ENCODE results near the gene CTPS1.

CTPS1 gene

GRCh38 chr1:40985875-40986274, 6.4 kb downstream of the CTPS1 start:
- Histone ChIP-seq H4K91ac (ENCODE audit: low read length) (no peak overlapping the region), H3K9ac (ENCODE audit: low read length) (peak overlapping the region; percentile 1), H3K27ac (ENCODE audit: low read length, poor library complexity, severe bottlenecking) (no peak overlapping the region), H2AK5ac (ENCODE audit: low read length, severe bottlenecking) (peak overlapping the region; percentile 37), H2BK12ac (ENCODE audit: low read length in 2 of 2) (peak overlapping the region in 1 of 2 experiments; percentile 29), H3K4me1 (ENCODE audit: control insufficient read depth, insufficient read depth, low read depth, low read length) (peaks cover 20% of the 10 kb centered on the region), H3K23ac (ENCODE audit: low read length in 2 of 2) (no peak overlapping the region), H3K27me3 (ENCODE audit: control insufficient read depth in 1 of 2, insufficient read depth in 1 of 2, low read length in 2 of 2) (no peaks in the 10 kb centered on the region), H3K9me3 (ENCODE audit: control insufficient read depth, low read length) (no peaks in the 10 kb centered on the region), H3K4ac (ENCODE audit: low read depth in 1 of 2, low read length in 2 of 2) (no peak overlapping the region), H3K4me3 (ENCODE audit: insufficient read depth in 1 of 2, low read depth in 1 of 2, low read length in 2 of 2) (no peak overlapping the region), H3K14ac (ENCODE audit: low read length in 2 of 2) (peak overlapping the region in 1 of 2 experiments; percentile 61), H3K4me2 (ENCODE audit: low read length, poor library complexity, severe bottlenecking) (no peak overlapping the region), H2BK5ac (ENCODE audit: low read depth, low read length, poor library complexity, severe bottlenecking) (no peak overlapping the region), H2BK120ac (ENCODE audit: low read depth, low read length) (no peak overlapping the region), H3K36me3 (ENCODE audit: control insufficient read depth in 1 of 2, insufficient read depth in 2 of 2, low read depth in 1 of 2, low read length in 2 of 2) (peaks cover 14 to 63% of the 10 kb centered on the region in 2 experiments), H2AFZ (ENCODE audit: low read depth, low read length) (no peak overlapping the region), H3K18ac (ENCODE audit: low read depth in 1 of 2, low read length in 2 of 2) (peak overlapping the region in 1 of 2 experiments; percentile 18), H3K79me1 (replicated peaks; ENCODE audit: low read length, poor library complexity, severe bottlenecking) (peaks cover 26% of the 10 kb centered on the region), H2BK15ac (ENCODE audit: low read depth, poor library complexity, severe bottlenecking) (no peak overlapping the region), H4K8ac (ENCODE audit: low read length) (no peak overlapping the region)
- DNase-seq, result no peak
- WGBS, result 91% methylated on average over 3 of the region's 3 CpGs

DNA sequence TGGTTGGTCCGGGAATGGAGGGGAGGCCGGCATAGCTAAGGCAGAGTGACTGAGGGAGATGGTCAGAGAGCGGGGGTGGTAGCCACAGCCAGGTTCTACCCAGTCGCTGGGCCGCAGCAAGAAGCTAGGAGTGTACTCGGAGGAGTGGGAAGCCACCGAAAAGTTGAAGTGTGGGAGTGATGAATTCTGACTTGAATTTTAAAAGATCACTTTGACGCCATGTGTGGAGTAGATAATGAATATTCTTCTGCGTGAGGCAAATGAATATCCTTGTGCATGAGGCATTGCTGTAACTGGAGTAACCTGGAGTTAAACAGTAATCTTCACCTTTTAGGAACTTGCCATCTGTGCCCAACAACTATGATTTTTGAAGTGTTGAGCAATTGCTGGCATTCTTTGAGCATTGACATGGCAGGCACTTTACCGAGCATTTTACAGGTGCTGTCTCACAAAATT, 6.9 kb downstream of the CTPS1 start:
- H2BK120ac ChIP-seq (ENCODE audit: low read depth, low read length), result no peak overlapping the region
- H3K23ac ChIP-seq (ENCODE audit: low read length in 2 of 2), result no peak overlapping the region
- H3K27ac ChIP-seq (ENCODE audit: low read length, poor library complexity, severe bottlenecking), result peak overlapping the region; percentile 48
- peak overlapping the region in 1 of 2 experiments; percentile 18 for H3K18ac ChIP-seq (ENCODE audit: low read depth in 1 of 2, low read length in 2 of 2)
- WGBS, result 96% methylated on average over 10 of the region's 10 CpGs
- no peak overlapping the region for H3K4ac ChIP-seq (ENCODE audit: low read depth in 1 of 2, low read length in 2 of 2)
- peak overlapping the region in 1 of 2 experiments; percentile 61 for H3K14ac ChIP-seq (ENCODE audit: low read length in 2 of 2)
- DNase-seq, result no peak
- H2BK15ac ChIP-seq (ENCODE audit: low read depth, poor library complexity, severe bottlenecking), result no peak overlapping the region
- no peak overlapping the region for H2AFZ ChIP-seq (ENCODE audit: low read depth, low read length)
- H2AK5ac ChIP-seq (ENCODE audit: low read length, severe bottlenecking), result peak overlapping the region; percentile 37
- H3K4me2 ChIP-seq (ENCODE audit: low read length, poor library complexity, severe bottlenecking), result no peak overlapping the region
- no peaks in the 10 kb centered on the region for H3K27me3 ChIP-seq (ENCODE audit: control insufficient read depth in 1 of 2, insufficient read depth in 1 of 2, low read length in 2 of 2)
- H4K91ac ChIP-seq (ENCODE audit: low read length), result no peak overlapping the region
- peaks cover 14 to 68% of the 10 kb centered on the region in 2 experiments for H3K36me3 ChIP-seq (ENCODE audit: control insufficient read depth in 1 of 2, insufficient read depth in 2 of 2, low read depth in 1 of 2, low read length in 2 of 2)
- no peak overlapping the region for H3K9ac ChIP-seq (ENCODE audit: low read length)
- no peak overlapping the region for H2BK5ac ChIP-seq (ENCODE audit: low read depth, low read length, poor library complexity, severe bottlenecking)
- H3K4me3 ChIP-seq (ENCODE audit: insufficient read depth in 1 of 2, low read depth in 1 of 2, low read length in 2 of 2), result no peak overlapping the region
- peaks cover 26% of the 10 kb centered on the region for H3K79me1 ChIP-seq (replicated peaks; ENCODE audit: low read length, poor library complexity, severe bottlenecking)
- peak overlapping the region in 1 of 2 experiments; percentile 29 for H2BK12ac ChIP-seq (ENCODE audit: low read length in 2 of 2)
- no peaks in the 10 kb centered on the region for H3K9me3 ChIP-seq (ENCODE audit: control insufficient read depth, low read length)
- peaks cover 20% of the 10 kb centered on the region for H3K4me1 ChIP-seq (ENCODE audit: control insufficient read depth, insufficient read depth, low read depth, low read length)
- H4K8ac ChIP-seq (ENCODE audit: low read length), result no peak overlapping the region

GRCh38 chr1:40986956-40987355, 7.5 kb downstream of the CTPS1 start:
- peaks cover 16 to 74% of the 10 kb centered on the region in 2 experiments for H3K36me3 ChIP-seq (ENCODE audit: control insufficient read depth in 1 of 2, insufficient read depth in 2 of 2, low read depth in 1 of 2, low read length in 2 of 2)
- 61% methylated on average over 3 of the region's 3 CpGs for WGBS
- H3K9me3 ChIP-seq (ENCODE audit: control insufficient read depth, low read length), result no peaks in the 10 kb centered on the region

DNA sequence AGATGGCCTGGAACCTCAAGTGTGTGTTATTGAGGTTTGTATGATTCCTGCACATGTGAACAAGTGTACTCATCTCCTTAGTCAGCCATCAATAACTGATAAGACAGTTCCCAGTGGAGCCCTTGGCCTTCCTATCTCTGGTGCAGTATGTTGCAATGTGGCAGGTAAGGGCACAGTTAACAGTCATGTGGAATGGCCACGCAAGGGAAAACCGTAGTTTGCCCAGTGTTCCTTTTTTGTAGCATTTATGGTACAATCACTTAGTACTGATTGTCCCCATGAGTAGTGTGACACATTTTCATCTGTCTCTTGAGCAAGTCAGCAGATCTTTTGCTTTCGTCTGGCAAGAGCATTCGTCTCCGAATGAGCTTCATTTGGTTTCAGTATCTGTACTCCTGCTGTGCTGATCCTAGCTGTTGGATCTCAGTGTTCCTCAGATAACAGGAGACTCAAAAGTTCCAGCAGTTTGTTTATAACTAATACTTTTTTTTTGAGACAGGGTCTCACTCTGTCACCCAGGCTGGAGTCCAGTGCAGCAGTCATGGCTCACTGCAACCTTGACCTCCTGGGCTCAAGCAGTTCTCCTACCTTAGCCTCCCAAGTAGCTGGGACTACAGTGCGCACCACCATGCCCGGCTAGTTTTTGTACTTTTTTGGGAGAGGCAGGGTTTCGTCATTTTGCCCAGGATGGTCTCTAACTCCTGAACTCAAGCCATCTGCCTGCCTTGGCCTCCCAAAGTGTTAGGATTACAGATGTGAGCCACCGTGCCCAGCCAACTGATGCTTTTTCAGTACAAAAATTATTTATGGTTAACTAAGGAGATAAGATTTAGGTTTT, 8.2 kb downstream of the CTPS1 start:
- H3K9ac ChIP-seq (ENCODE audit: low read length), result no peak overlapping the region
- H3K4me2 ChIP-seq (ENCODE audit: low read length, poor library complexity, severe bottlenecking), result no peak overlapping the region
- H2AK5ac ChIP-seq (ENCODE audit: low read length, severe bottlenecking), result no peak overlapping the region
- no peak overlapping the region for H3K23ac ChIP-seq (ENCODE audit: low read length in 2 of 2)
- H3K36me3 ChIP-seq (ENCODE audit: control insufficient read depth in 1 of 2, insufficient read depth in 2 of 2, low read depth in 1 of 2, low read length in 2 of 2), result peaks cover 20 to 79% of the 10 kb centered on the region in 2 experiments
- peak overlapping the region in 1 of 2 experiments; percentile 3 for H2BK12ac ChIP-seq (ENCODE audit: low read length in 2 of 2)
- no peak overlapping the region for H2AFZ ChIP-seq (ENCODE audit: low read depth, low read length)
- no peak overlapping the region for H3K4ac ChIP-seq (ENCODE audit: low read depth in 1 of 2, low read length in 2 of 2)
- H3K18ac ChIP-seq (ENCODE audit: low read depth in 1 of 2, low read length in 2 of 2), result no peak overlapping the region
- no peak overlapping the region for H4K91ac ChIP-seq (ENCODE audit: low read length)
- H2BK15ac ChIP-seq (ENCODE audit: low read depth, poor library complexity, severe bottlenecking), result no peak overlapping the region
- H3K27ac ChIP-seq (ENCODE audit: low read length, poor library complexity, severe bottlenecking), result no peak overlapping the region
- no peaks in the 10 kb centered on the region for H3K9me3 ChIP-seq (ENCODE audit: control insufficient read depth, low read length)
- no peak overlapping the region for H3K14ac ChIP-seq (ENCODE audit: low read length in 2 of 2)
- no peak overlapping the region for H2BK5ac ChIP-seq (ENCODE audit: low read depth, low read length, poor library complexity, severe bottlenecking)
- no peak for DNase-seq
- H3K4me1 ChIP-seq (ENCODE audit: control insufficient read depth, insufficient read depth, low read depth, low read length), result peaks cover 17% of the 10 kb centered on the region
- no peak overlapping the region for H2BK120ac ChIP-seq (ENCODE audit: low read depth, low read length)
- no peak overlapping the region for H3K4me3 ChIP-seq (ENCODE audit: insufficient read depth in 1 of 2, low read depth in 1 of 2, low read length in 2 of 2)
- H3K79me1 ChIP-seq (replicated peaks; ENCODE audit: low read length, poor library complexity, severe bottlenecking), result peaks cover 30% of the 10 kb centered on the region
- no peak overlapping the region for H4K8ac ChIP-seq (ENCODE audit: low read length)
- WGBS, result 84% methylated on average over 8 of the region's 9 CpGs
- H3K27me3 ChIP-seq (ENCODE audit: control insufficient read depth in 1 of 2, insufficient read depth in 1 of 2, low read length in 2 of 2), result no peaks in the 10 kb centered on the region

More at GRCh38 chr1:40986956-40987355, 7.5 kb downstream of the CTPS1 start:
- Histone ChIP-seq H3K14ac (ENCODE audit: low read length in 2 of 2) (no peak overlapping the region), H2AFZ (ENCODE audit: low read depth, low read length) (no peak overlapping the region), H3K4me1 (ENCODE audit: control insufficient read depth, insufficient read depth, low read depth, low read length) (peaks cover 19% of the 10 kb centered on the region), H3K4ac (ENCODE audit: low read depth in 1 of 2, low read length in 2 of 2) (no peak overlapping the region), H2BK120ac (ENCODE audit: low read depth, low read length) (no peak overlapping the region), H4K8ac (ENCODE audit: low read length) (peak overlapping the region; percentile 35), H3K79me1 (replicated peaks; ENCODE audit: low read length, poor library complexity, severe bottlenecking) (peaks cover 26% of the 10 kb centered on the region), H2BK12ac (ENCODE audit: low read length in 2 of 2) (peak overlapping the region in 1 of 2 experiments; percentile 3), H3K27me3 (ENCODE audit: control insufficient read depth in 1 of 2, insufficient read depth in 1 of 2, low read length in 2 of 2) (no peaks in the 10 kb centered on the region), H4K91ac (ENCODE audit: low read length) (no peak overlapping the region), H2BK5ac (ENCODE audit: low read depth, low read length, poor library complexity, severe bottlenecking) (no peak overlapping the region), H3K27ac (ENCODE audit: low read length, poor library complexity, severe bottlenecking) (peak overlapping the region; percentile 48), H2AK5ac (ENCODE audit: low read length, severe bottlenecking) (no peak overlapping the region), H3K18ac (ENCODE audit: low read depth in 1 of 2, low read length in 2 of 2) (no peak overlapping the region), H3K23ac (ENCODE audit: low read length in 2 of 2) (peak overlapping the region in 1 of 2 experiments; percentile 14), H3K9ac (ENCODE audit: low read length) (no peak overlapping the region), H2BK15ac (ENCODE audit: low read depth, poor library complexity, severe bottlenecking) (no peak overlapping the region), H3K4me2 (ENCODE audit: low read length, poor library complexity, severe bottlenecking) (no peak overlapping the region), H3K4me3 (ENCODE audit: insufficient read depth in 1 of 2, low read depth in 1 of 2, low read length in 2 of 2) (no peak overlapping the region)
- peak; percentile 44 for DNase-seq

All from mesenchymal stem cell (in vitro differentiated cells and primary cell).